GM21381 (cell line): Measurements from ENCODE around the gene PPARD.
"Not testable (repeated sequence)": the region's sequence is repeated elsewhere in the genome, so short reads cannot be mapped to it uniquely, and the experiment has no call there.

ENCODE experiments used
- ATAC-seq: cut with Tn5 transposase; IDR thresholded peaks from one replicate; pipeline ENCODE4 v1.9.1; 2021; ENCODE audit warnings: mild to moderate bottlenecking, moderate library complexity; ENCODE audit not compliant: unreplicated experiment

The PPARD gene

DNA sequence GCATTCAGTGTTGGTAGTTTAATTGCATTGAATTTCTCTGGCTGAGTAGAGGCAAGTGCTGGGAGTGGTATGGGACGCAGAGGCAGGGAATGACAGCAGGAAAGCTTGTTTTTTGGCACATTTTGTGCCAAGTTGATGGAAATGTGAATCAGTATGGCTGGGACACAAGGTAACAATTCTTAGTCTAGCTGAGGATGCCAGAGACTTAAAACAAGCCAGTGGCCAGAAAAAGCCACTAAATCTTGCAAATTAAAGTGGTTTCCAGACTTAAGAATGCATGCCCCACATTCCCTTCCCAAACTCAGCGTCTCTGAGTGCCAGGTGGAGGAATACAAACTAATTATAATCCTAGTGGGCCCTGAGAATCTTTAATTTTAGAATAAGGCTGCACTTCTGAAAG, 35.9 kb downstream of the PPARD start:
- no peak for ATAC-seq

DNA sequence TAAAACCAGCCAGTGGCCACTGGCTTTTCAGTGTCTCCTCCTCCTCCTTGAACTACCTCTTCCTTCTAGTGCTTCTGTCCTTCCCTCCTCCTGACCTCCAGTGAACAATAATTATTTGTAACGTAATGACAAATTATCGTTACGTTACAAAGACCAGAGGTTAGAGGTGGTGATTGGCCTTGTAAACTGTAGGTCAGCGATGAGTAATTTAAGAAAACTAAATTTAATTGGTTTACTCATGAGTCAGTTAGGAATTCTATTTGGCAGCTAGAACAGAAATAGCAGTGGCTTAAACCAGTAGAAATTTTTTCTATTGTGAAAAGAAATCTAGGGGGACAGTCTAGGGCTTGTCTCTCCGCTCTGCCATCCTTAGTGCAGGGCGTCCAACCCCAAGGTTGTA, 38.8 kb downstream of the PPARD start:
- ATAC-seq = no peak

DNA sequence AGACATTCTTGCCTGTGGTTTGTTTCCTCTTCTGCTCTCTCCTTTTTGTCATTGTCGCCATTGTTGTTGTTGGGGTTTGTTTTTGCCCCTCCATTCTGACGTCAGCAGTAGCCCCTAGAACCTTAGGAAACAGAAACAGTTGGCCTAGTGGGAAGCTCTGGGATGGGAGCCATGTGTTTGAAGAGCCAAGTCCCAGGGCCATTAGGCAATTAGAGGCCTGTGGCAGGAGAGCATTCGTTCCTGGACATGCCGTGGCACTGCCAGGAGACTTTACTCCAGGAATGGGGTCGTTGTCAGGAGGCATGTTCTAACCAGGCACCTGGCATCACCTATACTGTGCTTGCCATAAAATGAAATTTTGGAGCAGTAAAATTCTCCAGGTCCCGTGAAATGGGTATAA, 39.7 kb downstream of the PPARD start:
- ATAC-seq = no peak

DNA sequence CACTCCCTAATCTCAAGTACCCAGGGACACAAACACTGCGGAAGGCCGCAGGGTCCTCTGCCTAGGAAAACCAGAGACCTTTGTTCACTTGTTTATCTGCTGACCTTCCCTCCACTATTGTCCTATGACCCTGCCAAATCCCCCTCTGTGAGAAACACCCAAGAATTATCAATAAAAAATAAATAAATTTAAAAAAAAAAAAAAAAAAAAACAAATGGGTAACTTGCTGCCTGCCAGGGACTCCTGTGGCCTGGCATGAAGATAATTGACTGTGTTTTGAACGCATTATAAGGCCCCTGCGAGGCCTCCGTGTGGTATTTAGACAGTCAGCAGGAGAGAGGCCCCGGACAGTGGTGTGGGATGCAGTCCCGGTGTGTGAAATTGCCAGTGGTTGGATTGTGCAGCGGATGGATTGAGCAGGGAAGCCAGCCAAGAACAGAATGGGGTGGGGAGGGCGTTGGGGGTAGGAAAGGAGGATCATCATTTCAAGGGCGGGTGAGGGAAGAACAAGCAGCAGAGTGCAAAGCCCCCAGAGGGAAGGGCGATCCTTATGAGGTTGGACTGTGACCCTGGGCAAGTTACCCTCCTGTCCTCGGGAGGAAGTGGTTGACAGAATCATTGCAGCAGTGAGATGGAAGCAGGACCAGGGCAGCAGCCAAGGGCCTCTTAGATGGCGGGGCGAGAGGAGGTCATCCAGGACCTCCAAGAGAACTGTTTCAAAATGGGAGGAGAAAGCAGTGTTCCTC, 43.3 kb downstream of the PPARD start:
- no peak for ATAC-seq

DNA sequence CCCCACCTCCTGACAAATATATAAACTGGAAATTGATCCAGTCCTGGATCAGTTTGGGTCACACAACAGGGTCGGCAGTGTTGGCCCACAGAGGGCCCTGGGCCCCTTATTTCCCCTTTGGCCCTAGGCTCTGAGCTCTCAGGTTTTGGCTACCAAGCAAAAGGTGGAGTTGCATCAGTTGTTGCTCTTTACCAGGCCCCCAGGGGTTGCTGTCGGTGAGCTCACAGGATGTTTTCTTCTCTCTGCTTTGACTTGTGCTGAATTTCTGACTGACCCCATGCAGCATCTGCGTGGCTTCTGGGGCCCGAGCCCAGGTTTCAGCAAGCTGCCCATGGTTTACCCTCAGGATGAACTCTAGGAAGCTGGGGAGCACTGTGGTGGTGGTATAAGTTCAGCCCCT, 44.6 kb downstream of the PPARD start:
- no peak for ATAC-seq

DNA sequence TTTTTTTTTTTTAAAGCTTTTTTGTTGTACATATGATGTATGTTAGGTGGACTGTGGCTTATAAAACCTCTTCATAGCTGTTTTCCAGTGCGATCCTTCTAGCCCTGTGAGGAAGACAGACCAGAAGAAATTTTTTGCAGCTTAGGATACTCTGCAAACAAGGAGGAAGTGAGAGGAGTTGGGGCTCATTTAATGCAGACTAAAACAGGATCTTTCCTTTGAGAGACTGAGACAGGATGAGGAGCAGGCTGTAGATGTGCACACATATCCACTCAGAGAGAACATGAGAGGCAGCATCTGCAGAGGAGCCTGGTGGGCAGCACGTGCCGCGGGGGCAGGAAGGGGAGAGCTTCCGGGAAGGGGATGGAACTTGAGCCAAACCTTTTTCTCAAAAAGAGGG, 45.7 kb downstream of the PPARD start:
- ATAC-seq = no peak

DNA sequence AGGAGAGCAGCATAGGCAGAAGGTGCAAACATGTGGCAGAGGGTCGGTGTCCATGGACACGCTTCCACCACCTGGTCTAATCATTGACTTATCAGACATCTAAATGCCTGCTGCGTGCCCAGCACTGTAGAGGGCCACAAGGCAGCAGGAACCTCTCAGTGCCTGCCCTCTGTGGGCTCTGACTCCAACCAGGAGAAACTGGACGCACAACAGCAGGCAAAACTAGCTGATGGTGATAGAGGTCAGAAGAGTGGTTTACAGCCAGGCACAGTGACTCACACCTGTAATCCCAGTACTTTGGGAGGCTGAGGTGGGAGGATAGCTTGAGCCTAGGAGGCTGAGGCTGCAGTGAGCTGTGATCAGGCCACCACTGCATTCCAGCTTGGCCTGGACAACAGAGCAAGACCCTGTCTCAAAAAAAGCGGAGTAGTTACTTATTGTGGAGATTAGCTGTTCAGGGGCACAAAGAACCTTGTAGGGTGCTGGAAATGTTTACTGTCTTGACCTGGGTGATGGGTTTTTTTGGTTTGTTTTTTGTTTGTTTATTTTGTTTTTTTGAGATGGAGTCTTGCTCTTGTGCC, 46.5 kb downstream of the PPARD start:
- no peak for ATAC-seq

DNA sequence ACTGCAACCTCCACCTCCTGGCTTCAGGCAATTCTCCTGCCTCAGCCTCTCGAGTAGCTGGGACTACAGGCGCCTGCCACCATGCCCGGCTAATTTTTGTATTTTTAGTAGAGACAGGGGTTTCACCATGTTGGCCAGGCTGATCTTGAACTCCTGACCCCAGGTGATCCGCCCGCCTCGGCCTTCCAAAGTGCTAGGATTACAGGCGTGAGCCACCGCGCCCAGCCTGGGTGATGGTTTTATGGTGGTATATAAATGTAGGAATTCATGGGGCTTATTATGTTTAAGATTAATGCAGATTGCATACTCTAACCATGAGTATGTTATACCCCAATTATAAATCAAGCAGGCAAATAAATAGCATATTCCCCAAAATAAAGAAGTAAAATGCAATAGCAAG, 47.0 kb downstream of the PPARD start:
- ATAC-seq = not testable (repeated sequence)

DNA sequence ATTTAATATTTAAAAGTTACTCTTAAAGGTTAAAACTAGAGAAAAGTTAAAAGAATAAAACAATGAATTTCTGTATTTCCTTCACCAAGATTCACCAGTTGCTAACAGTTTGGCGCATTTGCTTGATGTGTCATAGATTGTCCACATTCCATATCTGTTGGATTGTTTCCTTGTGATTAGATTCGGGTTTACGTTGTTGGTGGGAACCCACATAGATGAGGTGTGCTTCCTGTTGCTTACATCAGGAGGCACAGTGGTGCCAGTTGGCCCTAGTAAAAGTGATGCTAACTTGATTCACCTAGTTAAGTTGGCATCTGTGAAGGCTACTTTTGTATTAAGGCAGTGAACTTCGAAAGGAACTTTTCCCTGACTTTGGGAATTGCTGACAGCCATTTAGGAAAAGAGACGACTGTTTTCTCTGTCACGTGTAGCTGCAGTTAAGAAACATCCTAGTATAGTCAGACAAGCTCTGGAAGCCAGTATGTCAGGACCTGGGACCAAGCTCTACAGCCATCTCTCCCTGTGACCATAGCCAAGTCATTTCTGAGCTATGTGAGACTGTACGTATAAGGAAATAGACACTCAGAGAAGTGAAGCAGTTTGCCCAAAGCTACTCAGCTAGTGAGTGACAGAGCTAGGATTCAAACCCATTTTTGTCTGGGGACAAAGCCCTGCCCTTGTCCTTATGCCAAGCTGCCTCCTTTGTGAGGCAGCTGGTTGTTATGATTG, 49.0 kb downstream of the PPARD start:
- no peak for ATAC-seq

DNA sequence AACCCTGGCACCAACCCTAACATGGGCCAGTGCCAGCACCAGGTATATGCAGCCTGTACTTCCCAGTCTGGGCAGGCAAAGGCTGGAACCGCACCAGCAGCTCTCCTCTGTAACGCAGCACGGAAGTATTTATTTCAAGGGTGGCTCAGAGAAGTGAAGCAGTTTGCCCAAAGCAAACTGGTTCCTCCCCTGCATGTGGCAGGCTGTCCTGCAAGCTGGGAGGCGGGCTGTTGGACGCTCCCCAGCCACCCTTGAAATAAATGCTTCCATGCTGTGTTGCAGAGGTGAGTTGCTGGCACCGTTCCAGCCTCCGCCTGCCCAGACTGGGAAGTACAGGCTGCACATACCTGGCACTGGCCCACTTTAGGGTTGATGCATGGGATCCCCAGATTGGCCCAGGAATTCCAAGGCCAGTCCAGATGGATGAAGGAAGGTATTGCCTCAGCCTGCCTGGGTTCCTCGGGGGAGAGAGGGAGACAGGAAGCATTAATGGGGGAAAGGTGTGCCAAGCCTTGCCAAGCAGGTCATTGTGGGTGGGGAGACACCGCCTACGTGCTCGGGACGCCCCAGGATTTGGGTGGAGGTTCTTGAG, 49.8 kb downstream of the PPARD start:
- no peak for ATAC-seq

DNA sequence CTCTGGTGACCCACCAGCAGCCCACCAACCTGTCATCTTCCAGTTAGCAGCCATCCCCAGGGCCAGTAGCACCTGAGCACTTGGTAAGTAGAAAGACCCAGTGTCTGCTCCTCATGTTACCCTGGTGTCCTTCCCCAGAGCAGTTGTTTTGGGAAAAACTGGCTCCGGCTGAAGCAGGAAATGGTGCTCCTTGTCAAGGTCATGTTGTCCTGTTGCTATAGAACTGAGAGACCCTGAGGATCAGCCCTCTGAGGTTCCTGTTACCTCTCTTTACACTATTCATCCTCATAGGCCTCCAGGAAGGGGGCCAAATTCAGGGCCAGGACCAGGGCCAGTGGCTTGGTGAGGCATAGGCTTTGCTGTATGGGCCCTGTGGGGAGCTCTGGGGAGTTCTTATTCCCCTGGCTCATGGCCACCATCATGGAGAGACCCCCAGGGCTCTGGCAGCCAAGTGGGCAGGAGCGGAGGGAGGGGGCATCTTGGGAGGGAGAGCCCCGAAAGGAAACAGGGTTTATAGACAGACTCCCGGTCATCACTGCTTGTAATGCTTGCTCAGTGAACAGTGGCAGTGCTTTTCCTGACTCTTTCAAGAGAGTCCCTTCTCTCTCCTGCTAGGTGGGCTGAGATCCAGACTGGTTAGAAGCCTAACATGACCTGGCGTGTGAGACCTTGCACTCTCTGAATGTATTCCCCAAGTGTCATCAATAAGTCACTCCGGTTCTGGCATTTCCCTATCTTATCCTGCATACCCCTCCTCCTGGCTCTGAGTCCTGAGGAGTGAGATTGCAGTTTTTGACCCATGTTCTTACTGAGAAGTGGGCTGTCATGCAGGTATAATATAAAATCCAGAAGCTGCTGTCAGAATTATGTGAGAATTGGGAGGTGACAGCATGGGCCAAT, 50.7 kb downstream of the PPARD start:
- no peak for ATAC-seq

DNA sequence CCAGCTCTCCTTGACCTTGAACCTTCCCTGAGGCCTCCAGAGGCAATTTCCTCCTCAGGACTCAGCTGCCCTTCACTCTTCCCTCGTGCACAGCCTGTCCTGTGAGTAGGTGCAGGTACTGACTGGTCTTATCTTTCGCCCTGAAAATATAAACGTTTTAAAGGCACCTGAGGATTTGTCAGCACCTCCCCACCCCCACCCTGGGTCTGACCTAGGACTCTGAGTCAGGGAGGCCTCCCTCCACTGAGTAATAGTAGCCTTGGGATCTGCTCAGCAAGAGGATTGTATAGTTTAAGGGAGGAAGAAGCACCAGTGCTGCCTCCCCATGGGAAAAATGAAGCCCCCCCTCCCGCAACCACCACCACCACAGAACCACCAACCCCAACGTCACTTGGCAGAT, 54.6 kb downstream of the PPARD start:
- ATAC-seq = no peak

DNA sequence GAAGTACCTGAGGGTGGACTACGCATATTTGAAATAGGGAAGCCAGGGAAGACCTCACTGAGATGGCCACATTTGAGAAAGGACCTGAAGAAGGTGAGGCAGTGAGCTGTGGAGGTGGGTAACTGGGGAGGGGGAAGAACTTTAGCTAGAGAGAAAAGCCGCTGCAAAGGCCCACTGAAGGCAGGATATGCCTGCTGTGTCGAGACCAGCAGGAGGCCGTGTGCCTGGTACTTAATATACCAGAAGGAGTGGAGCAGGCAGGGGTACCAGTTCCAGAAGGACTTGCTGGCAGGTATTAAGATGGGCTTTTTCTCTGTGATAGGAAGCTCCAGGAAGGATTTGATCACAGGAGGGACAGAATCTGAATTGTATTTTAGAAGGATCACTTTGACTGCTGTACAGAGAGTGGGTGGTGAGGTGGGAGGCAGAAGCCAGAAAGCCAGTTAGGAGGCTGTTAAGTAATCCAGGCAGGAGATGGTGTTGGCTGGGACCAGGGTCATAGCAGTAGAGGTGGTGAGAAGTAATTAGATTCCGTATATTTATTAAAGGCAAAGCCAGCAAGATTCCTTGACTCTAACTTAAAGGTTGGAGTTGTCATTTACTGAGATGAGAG, 55.6 kb downstream of the PPARD start:
- no peak for ATAC-seq

DNA sequence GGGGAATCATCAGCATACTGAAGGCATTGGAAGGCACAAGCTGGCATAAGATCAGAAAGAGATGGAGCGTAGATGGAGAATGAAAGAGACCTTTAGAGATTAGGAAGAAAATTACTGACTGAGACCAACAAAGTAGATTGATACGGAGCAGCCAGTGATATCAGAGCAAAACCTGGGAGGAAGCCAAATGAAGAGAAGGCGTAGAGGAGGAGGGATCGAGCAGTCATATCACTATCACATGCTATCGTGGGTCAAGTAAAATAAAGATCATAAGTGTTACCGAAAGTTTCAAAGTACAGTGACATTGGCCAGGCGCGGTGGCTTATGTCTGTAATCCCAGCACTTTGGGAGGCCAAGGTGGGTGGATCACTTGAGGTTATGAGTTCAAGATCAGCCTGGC, 56.2 kb downstream of the PPARD start:
- no peak for ATAC-seq

DNA sequence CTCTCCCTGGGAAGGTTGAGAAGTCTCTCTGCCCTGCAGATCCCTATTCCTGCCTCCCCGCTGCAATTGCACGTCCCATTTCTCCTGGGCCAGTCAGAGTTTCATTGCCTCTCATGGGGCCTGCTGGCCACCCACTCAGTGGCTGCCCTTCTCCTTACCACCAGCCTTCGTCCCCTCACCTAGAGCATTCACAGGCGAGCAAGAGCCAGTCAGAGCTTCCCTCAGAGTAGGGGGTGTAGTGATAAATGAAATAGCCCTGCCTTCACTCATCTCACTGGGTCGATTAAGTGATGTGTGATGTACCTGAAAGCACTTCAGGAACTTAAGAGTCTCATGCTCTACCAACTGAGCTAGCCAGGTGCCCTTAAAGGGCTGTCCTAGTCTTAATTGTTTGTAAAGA, 57.8 kb downstream of the PPARD start:
- no peak for ATAC-seq

DNA sequence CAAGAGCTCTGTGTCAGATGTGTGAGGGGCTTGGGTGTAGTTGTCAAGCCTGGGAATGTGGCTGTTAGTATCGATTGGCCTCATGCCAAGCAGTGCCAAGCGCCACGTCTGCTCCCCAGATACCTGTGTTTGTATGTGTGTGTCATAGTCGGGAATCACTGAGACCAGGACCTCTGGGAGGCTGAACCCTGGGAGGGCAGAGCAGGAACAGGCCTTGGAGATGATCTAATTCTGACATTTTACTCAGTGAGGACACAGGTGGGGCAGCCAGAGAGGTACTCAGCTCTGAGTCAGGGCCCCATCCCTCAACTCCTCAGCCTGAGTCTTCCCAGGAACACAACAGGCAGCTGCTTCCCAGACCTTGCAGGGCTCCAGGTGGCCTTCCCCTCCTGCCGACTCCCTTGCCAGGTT, 58.5 kb downstream of the PPARD start:
- ATAC-seq = no peak

DNA sequence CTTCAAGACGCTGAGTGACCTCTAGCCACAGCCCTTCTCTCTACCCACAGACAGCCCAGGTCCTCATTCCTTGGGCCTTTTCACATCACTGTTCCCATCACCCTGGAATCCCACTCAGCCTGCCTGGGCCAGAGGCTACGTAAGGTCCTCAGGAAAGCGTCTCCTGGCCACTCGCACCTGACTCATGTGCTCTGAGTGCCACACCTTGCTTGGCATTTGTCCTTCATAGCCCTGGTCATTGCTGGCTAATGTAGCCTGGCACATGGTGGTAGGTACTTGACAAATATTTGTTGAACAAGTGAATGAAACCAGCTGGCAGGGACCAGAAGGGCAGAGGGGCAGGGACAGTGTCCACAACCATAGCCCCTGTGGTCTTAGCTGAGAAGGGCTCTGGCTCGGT, 59.2 kb downstream of the PPARD start:
- no peak for ATAC-seq

DNA sequence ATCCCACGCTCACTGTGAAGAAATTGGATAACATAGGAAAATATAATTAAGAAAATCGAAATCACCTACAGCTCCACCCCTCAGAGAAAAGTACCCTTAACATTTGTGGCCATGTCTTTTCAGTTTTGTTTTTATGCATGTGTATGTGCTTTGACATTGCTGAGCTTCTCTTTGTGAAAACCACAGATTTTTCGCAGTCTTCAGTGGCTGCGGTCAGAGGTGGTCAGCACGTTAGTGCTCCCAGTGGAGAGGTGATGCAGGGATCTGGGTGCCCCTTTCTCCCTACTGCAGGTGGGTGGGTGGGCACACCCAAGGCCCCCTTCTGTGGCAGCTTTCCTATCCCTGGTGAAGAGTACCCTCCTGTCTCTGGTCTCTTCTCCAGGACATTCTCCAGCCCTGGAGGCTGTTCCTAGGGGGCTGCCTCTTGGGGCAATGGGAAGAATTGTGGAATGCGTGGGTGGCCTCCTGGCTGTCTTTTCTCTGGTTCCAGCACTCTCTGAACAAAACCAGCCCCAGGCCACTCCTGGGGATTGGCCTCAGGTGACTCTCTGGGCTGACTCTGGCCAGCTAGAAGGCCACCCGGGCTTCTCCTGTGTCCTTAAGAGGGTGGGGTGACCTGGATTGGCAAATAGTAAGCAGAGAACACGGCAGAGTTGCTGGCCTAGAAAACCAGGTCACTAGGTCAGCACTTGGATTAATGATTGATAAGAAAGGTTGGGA, 59.9 kb downstream of the PPARD start:
- ATAC-seq = no peak

DNA sequence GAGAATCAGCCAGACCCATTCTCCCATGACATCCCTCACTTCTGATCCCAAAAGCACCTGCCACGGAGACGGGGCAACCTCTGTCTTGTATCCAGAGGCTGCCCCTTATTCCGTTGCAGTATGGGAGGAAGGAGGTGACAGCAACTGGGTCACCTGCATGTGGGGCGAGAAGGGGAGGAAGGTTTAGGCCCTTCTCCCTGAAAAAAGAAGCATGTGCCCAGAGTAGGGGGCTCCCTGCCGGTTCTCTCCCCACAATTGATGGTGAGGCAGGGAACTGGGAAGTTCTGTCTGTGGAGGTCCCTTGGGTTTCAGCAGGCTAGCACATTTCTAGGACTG, 60.5 kb downstream of the PPARD start:
- ATAC-seq = no peak
